GM12878 (cell line): Measurements from ENCODE around the gene CWC27.

Experiments used
- ATF2 ChIP-seq: IDR thresholded peaks from 2 replicates; pipeline ENCODE4 v1.6.1; 2012; ENCODE audit warnings: low read length, inconsistent platforms
- CTCF ChIP-seq, 3 experiments: IDR thresholded peaks in 2 of 3; conservative IDR thresholded peaks in 1 of 3; 2 replicates each; pipeline ENCODE4 v1.5.1; 2011; ENCODE audit warnings: low read depth in 3 of 3, low read length in 3 of 3, mild to moderate bottlenecking in 3 of 3, control low read depth in 2 of 3, moderate library complexity in 2 of 3, inconsistent platforms in 1 of 3, mixed read lengths in 1 of 3; ENCODE audit not compliant: control insufficient read depth in 2 of 3, insufficient read depth in 1 of 3; ENCODE audit errors: extremely low read depth in 1 of 3
- FOXK2 ChIP-seq: fragments of 450-650 bp; IDR thresholded peaks from 2 replicates; pipeline ENCODE4 v1.6.1; 2017; ENCODE audit warnings: mild to moderate bottlenecking, moderate library complexity
- HDAC2 ChIP-seq: fragments of 200-600 bp; sonication (generic); IDR thresholded peaks from 2 replicates; pipeline ENCODE4 v1.6.1; 2017
- HDGF ChIP-seq: fragments of 450-650 bp; IDR thresholded peaks from 2 replicates; pipeline ENCODE4 v1.6.1; 2016; ENCODE audit warnings: antibody characterized with exemption
- MAX ChIP-seq: IDR thresholded peaks from 2 replicates; pipeline ENCODE4 v1.6.1; 2012; ENCODE audit warnings: low read depth, low read length, improper control_type of control experiment
- RAD21 ChIP-seq: IDR thresholded peaks from 2 replicates; pipeline ENCODE4 v1.6.1; 2011; ENCODE audit warnings: mild to moderate bottlenecking, low read depth, low read length, moderate library complexity; ENCODE audit not compliant: insufficient read depth
- SPI1 ChIP-seq: IDR thresholded peaks from 2 replicates; pipeline ENCODE4 v1.6.1; 2011; ENCODE audit warnings: low read depth, mild to moderate bottlenecking, low read length, moderate library complexity, borderline replicate concordance; ENCODE audit not compliant: insufficient read depth
- ZNF274 ChIP-seq: IDR thresholded peaks from one replicate; pipeline ENCODE4 v1.8.0; 2011; ENCODE audit not compliant: insufficient read length, insufficient read depth
- TF ChIP-seq, protein P1 (sequence below): fragments of 450-650 bp; IDR thresholded peaks from 2 replicates; pipeline ENCODE4 v1.6.1; 2016; ENCODE audit warnings: mild to moderate bottlenecking
- TF ChIP-seq, protein P2 (sequence below): IDR thresholded peaks from 2 replicates; pipeline ENCODE4 v1.6.1; 2012; ENCODE audit warnings: mild to moderate bottlenecking, low read depth, low read length
- TF ChIP-seq, protein P3 (sequence below): fragments of 450-650 bp; IDR thresholded peaks from 2 replicates; pipeline ENCODE4 v1.6.1; 2018; ENCODE audit warnings: borderline replicate concordance, mild to moderate bottlenecking; ENCODE audit not compliant: partially characterized antibody
- TF ChIP-seq, protein P4 (sequence below): IDR thresholded peaks from 2 replicates; pipeline ENCODE4 v1.6.1; 2011; ENCODE audit warnings: low read depth, mild to moderate bottlenecking, low read length, moderate library complexity, borderline replicate concordance; ENCODE audit errors: extremely low read depth

GRCh38 chr5:64838376-64838775, 69.6 kb downstream of the CWC27 start:
- TF ChIP-seq CTCF (IDR thresholded peaks at IDR 0.05 in 2 of 3, conservative IDR thresholded peaks at IDR 0.05 in 1 of 3; ENCODE audit: control insufficient read depth in 2 of 3, extremely low read depth in 1 of 3, insufficient read depth in 1 of 3, low read depth in 3 of 3, low read length in 3 of 3): no peak
- no peak for TF ChIP-seq HDAC2
- TF ChIP-seq ZNF274: no peak
- TF ChIP-seq, protein P1, sequence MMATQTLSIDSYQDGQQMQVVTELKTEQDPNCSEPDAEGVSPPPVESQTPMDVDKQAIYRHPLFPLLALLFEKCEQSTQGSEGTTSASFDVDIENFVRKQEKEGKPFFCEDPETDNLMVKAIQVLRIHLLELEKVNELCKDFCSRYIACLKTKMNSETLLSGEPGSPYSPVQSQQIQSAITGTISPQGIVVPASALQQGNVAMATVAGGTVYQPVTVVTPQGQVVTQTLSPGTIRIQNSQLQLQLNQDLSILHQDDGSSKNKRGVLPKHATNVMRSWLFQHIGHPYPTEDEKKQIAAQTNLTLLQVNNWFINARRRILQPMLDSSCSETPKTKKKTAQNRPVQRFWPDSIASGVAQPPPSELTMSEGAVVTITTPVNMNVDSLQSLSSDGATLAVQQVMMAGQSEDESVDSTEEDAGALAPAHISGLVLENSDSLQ: no peak
- no peak for TF ChIP-seq RAD21
- no peak for TF ChIP-seq MAX
- TF ChIP-seq, protein P2, sequence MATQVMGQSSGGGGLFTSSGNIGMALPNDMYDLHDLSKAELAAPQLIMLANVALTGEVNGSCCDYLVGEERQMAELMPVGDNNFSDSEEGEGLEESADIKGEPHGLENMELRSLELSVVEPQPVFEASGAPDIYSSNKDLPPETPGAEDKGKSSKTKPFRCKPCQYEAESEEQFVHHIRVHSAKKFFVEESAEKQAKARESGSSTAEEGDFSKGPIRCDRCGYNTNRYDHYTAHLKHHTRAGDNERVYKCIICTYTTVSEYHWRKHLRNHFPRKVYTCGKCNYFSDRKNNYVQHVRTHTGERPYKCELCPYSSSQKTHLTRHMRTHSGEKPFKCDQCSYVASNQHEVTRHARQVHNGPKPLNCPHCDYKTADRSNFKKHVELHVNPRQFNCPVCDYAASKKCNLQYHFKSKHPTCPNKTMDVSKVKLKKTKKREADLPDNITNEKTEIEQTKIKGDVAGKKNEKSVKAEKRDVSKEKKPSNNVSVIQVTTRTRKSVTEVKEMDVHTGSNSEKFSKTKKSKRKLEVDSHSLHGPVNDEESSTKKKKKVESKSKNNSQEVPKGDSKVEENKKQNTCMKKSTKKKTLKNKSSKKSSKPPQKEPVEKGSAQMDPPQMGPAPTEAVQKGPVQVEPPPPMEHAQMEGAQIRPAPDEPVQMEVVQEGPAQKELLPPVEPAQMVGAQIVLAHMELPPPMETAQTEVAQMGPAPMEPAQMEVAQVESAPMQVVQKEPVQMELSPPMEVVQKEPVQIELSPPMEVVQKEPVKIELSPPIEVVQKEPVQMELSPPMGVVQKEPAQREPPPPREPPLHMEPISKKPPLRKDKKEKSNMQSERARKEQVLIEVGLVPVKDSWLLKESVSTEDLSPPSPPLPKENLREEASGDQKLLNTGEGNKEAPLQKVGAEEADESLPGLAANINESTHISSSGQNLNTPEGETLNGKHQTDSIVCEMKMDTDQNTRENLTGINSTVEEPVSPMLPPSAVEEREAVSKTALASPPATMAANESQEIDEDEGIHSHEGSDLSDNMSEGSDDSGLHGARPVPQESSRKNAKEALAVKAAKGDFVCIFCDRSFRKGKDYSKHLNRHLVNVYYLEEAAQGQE: no peak
- no peak for TF ChIP-seq ATF2
- TF ChIP-seq HDGF: no peak
- TF ChIP-seq FOXK2: no peak
- TF ChIP-seq, protein P3, sequence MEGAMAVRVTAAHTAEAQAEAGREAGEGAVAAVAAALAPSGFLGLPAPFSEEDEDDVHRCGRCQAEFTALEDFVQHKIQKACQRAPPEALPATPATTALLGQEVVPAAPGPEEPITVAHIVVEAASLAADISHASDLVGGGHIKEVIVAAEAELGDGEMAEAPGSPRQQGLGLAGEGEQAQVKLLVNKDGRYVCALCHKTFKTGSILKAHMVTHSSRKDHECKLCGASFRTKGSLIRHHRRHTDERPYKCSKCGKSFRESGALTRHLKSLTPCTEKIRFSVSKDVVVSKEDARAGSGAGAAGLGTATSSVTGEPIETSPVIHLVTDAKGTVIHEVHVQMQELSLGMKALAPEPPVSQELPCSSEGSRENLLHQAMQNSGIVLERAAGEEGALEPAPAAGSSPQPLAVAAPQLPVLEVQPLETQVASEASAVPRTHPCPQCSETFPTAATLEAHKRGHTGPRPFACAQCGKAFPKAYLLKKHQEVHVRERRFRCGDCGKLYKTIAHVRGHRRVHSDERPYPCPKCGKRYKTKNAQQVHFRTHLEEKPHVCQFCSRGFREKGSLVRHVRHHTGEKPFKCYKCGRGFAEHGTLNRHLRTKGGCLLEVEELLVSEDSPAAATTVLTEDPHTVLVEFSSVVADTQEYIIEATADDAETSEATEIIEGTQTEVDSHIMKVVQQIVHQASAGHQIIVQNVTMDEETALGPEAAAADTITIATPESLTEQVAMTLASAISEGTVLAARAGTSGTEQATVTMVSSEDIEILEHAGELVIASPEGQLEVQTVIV: no peak
- no peak for TF ChIP-seq SPI1
- TF ChIP-seq, protein P4, sequence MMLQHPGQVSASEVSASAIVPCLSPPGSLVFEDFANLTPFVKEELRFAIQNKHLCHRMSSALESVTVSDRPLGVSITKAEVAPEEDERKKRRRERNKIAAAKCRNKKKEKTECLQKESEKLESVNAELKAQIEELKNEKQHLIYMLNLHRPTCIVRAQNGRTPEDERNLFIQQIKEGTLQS: no peak
